GM19397 (cell line): ENCODE data around the gene RC3H1.

ENCODE experiments used
- ATAC-seq: cut with Tn5 transposase; IDR thresholded peaks from one replicate; pipeline ENCODE4 v1.9.1; 2021; ENCODE audit warnings: mild to moderate bottlenecking, moderate library complexity; ENCODE audit not compliant: unreplicated experiment

The RC3H1 gene

GRCh38 chr1:173889885-173890284 lies 132.3 kb downstream of the RC3H1 start:
- no peak for ATAC-seq

DNA sequence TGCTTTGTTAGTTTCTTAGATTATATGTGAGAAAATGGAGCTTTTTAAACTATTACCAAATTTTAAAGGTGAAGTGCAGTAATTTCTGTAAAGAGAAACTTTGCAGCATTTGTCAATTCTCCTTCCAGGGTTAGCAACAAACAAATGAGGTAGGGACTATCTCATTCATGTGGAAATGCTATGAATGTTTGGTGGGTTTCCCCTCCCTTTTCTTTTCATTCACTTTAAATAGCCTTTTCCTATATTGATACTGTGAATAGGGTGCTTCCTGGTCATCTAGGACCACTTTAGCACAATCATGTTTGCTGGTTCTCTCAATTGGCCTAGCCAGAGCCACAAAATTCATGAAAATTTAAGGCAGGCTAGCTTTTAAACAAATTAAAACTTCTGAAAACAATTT lies 133.4 kb downstream of the RC3H1 start:
- ATAC-seq: no peak

GRCh38 chr1:173887627-173888026 lies 134.5 kb downstream of the RC3H1 start:
- ATAC-seq: no peak

- ATAC-seq: no peak
Observed at GRCh38 chr1:173886746-173887611, 135.2 kb downstream of the RC3H1 start.

GRCh38 chr1:173884701-173885100 lies 137.5 kb downstream of the RC3H1 start:
- ATAC-seq: no peak
